Panc1 (cell line): ENCODE data around the gene XCR1.

Experiments
- CTCF ChIP-seq: fragments of 450-650 bp; IDR thresholded peaks from 2 replicates; pipeline ENCODE4 v1.5.1; 2017; ENCODE audit warnings: mild to moderate bottlenecking
- POLR2AphosphoS5 ChIP-seq: IDR thresholded peaks from 2 replicates; pipeline ENCODE4 v1.6.1; 2012; ENCODE audit warnings: mild to moderate bottlenecking, low read depth, low read length, moderate library complexity
- REST ChIP-seq, 2 experiments: IDR thresholded peaks; 2 replicates each; pipeline ENCODE4 v1.6.1; 2011 to 2012; ENCODE audit warnings: low read depth in 2 of 2, control low read depth in 1 of 2, low read length in 1 of 2, mild to moderate bottlenecking in 1 of 2, moderate library complexity in 1 of 2; ENCODE audit not compliant: insufficient read depth in 1 of 2
- SIN3A ChIP-seq: IDR thresholded peaks from 2 replicates; pipeline ENCODE4 v1.6.1; 2012; ENCODE audit warnings: low read depth, mild to moderate bottlenecking, low read length, moderate library complexity, borderline replicate concordance; ENCODE audit not compliant: insufficient read depth
- TCF7L2 ChIP-seq: IDR thresholded peaks from 2 replicates; pipeline ENCODE4 v1.6.1; 2011; ENCODE audit warnings: mild to moderate bottlenecking, low read depth, low read length, inconsistent platforms

- no peak for TF ChIP-seq CTCF
- no peak for TF ChIP-seq SIN3A
- TF ChIP-seq POLR2AphosphoS5 = no peak
- no peak for TF ChIP-seq TCF7L2
- TF ChIP-seq REST (IDR thresholded peaks at IDR 0.05; ENCODE audit: insufficient read depth in 1 of 2, low read depth in 2 of 2, low read length in 1 of 2) = no peak
Observed at GRCh38 chr3:46058981-46059380, 31.7 kb upstream of the XCR1 start.
